ENCODE results near the gene SLC38A7.
"Not testable (repeated sequence)": the region's sequence is repeated elsewhere in the genome, so short reads cannot be mapped to it uniquely, and the experiment has no call there.

SLC38A7 gene, protein sequence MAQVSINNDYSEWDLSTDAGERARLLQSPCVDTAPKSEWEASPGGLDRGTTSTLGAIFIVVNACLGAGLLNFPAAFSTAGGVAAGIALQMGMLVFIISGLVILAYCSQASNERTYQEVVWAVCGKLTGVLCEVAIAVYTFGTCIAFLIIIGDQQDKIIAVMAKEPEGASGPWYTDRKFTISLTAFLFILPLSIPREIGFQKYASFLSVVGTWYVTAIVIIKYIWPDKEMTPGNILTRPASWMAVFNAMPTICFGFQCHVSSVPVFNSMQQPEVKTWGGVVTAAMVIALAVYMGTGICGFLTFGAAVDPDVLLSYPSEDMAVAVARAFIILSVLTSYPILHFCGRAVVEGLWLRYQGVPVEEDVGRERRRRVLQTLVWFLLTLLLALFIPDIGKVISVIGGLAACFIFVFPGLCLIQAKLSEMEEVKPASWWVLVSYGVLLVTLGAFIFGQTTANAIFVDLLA

DNA sequence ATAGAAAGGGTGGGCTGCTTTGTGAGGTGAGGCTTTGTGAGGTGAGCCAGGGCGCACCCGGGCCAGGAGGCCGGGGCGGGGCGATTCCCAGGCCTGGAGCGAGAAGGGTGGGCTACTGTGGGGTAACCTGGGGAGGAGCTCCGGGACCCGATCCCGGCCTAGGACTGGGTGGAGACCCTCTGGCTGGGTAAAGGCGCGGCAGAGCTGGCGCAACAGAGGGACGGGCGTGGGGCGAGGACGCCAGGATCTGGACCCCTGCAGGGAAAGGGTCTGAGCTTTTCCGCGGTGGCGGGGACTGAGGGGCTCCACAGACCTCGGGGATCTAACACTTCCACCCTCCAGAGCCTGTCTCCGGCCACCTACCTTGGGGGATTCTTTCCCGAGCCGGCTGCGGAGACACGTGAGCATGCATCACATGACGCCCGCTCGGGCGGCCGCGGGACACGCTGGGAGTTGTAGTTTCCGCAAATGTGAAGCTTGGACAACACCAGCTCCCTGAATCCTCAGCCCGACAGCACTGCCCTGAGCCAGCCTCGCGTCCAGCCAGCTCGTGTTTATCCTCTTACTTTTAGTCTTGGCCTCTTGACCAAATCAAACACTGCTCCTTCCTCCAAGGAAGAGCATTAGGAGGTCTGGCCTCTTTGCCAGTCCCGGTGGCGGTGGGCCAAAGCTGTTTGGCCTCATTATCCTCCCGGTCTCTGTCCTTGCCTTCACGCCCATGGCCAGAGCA is at the start of gene SLC38A7:
TSS of gene SLC38A7 (minus strand) at position 417 of the 730 bp plus-strand sequence. CDS start 4,644 bp downstream, outside the sequence.
- peak; percentile 55 to 66 for DNase-seq (ENCODE audit: low read depth in 2 of 2)

DNA sequence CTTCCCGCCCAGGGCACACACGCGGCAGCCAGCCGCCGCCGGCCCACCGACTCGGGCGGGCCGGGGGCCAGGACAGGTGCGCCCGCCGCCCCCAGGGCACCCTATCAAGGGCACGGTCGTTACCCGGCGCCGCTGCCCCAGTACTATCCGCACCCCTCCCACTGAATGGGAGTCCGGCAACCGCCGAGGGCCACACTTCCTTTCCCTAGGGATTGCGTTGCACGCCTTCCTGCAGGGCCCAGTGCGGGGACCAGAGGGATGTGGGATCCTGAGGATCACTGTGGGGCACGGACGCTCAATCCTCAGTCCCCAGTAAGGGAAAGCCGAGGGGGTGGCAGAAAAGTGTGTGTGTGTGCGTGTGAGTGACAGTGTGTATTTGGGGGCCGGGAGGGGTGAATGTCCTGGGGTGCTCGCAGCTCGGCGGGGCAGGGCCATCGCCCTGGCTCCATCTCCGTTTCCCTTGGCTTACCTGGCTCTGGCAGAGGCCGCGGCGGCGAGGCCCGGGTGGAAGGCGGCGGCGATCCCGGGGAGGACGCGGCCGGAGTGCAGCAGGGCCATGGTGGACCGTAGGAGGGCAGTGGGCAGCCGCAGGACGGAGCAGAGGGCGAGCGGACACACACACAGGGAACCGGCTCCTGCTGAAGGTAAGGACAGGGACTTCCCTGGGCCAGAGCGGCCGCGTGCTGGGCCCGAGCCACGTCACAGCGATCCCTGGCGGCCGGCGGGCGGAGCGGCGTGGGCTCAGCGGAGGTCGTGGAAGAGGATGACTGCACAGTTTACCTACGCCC is 49.3 kb upstream of the SLC38A7 start, which contains the start of gene GOT2:
TSS of gene GOT2 (minus strand) at position 646 of the 788 bp plus-strand sequence. CDS start at position 558, 88 bp downstream.
- DNase-seq (ENCODE audit: low read depth in 2 of 2) = peak; percentile 69 to 76

DNA sequence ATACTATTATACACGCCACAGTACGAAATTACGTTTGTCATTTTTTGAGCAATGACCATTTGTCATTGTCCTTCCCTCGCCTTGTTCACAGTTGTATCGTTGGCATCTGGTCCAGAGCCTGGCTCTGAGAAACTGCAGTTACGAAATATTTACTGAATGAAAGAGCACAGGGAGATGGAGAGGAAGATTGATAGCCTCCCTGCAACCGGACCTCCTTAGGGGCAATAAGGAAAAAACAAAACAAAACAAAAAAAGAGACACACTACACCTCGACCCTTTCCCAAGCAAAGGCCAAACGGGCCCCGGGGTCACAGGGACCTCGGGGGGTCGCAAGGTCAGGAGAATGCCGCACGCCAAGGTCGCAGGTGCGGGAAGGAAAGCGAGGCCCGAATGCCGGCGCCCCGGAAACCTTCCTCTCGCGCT is 48.7 kb upstream of the SLC38A7 start:
- no peak for DNase-seq (ENCODE audit: low read depth in 2 of 2)

DNA sequence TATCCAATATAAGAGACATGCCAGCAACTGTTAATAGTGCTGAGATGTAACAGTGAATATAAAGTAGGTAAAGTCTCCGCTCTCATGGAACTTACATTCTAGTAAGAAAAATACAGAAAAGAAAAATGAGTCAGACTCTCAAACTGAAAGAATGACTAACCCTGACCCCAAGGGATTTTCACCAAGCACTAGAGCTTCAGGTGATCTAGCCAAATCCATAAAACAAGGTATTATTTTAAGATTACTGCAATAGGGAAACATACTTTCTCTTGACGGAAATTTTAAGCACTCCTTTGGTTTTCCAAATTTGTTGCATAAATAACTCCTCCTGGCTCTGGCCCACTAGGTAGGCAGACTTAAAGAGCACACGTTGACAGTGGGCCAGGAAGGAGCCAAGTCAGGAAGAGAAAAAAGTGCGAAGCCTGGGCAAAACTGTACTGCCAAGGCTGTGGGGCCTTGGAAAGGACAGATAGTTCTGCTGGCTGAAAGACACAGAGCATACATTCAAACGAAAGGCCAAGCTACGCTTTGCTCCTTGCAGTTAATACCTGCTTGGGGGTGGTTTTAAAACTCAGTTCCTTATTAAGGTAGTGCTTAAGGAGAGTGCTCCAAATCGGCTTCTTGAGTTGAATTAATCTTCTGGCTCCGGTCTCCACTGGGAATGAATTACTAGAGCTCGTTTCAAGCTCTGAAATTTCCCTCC is 48.1 kb upstream of the SLC38A7 start:
- DNase-seq (ENCODE audit: low read depth in 2 of 2) = no peak

DNA sequence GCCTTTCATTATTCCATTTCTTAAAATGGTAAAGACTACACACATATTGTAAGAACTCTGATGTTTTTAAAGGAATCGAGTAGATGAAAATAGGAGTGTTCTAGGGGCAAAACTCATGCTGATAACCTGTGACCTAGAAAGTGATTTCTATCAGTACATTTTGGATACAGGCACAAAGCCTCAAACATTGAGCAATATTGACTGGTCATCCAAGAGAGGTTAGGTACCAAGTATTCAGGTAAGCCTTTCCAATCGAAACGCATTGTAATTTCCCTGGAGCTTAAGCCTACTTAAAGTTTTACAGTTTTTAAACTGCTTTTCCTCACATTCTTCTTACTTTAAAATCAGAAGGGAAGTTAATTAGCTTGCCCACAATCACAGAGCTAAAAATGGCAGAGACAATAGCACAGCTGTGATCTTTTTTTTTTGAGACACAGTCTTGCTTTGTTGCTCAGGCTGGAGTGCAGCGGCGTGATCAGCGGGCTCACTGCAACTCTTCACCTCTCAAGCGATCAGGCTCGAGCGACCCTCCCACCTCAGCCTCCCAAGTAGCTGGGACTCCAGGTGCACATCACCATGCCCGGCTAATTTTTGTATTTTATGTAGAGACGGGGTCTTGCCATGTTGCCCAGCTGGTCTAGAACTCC is 46.3 kb upstream of the SLC38A7 start:
- DNase-seq (ENCODE audit: low read depth in 2 of 2) = no peak

DNA sequence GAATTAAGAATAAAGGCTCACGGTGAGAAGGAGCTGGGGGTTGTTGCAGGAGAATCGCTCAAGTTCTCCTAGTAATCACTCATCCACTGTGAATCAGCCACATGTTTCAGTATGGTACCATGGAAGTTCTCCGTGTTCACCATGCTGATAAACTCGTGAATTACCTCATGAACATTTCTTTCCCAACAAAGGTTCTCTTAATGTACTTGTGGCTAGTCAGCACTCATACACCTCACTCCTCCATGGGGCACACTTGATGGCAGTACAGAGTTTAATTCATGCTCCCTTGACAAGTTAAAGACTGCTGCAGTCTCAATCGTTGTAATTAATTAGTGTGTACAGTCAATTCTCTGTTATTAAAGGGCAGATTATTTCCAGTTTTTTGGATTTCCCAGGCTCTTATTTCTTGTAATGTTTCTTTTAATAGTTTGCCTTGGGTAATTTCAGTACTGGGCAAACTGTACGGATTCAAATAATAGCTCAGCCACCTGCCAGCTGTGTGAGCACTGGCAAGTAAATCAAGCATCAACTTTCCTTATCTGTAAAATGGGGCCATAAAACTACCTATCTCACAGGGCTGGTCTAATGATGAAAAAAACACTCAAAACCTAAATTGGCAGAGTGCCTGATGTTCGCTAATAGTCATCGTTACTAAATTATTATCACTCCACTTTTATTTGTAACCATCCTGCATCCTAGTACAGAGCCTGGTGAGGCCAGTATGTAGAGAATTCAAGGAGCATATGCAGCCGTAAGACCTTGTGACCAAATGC is 43.4 kb upstream of the SLC38A7 start:
- no peak for DNase-seq (ENCODE audit: low read depth in 2 of 2)

DNA sequence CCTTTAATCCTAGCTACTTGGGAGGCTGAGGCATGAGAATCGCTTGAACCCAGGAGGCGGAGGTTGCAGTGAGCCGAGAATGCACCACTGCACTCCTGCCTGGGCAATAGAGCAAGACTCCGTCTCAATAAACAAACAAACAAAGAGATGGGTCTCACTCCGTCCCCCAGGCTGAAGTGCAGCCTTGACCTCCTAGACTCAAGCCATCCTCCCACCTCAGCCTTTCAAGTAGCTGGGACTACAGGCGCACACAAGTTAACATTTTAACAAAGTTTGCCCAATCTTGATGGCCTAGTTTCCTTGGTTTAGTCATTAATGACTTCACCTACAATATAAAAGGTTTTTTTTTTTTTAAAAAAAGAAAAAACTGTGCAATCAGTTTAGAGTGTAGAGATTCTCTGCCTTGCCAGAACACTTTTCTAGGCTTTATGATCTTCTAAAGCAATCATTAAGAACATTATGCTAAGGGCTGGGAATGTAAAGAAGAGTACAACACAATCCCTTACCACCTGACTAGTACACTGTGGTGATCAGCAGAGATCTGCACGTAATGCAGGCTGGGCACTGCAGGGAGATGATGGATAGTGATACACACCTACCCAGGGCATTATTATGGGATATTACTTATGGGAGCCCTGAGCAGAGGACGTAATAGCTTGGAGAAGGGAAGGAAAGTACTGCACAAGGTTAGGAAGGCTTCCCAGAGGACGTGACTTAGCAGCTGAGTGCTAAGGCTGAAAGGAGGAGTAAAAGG is 42.6 kb upstream of the SLC38A7 start:
- DNase-seq (ENCODE audit: low read depth in 2 of 2) = no peak

DNA sequence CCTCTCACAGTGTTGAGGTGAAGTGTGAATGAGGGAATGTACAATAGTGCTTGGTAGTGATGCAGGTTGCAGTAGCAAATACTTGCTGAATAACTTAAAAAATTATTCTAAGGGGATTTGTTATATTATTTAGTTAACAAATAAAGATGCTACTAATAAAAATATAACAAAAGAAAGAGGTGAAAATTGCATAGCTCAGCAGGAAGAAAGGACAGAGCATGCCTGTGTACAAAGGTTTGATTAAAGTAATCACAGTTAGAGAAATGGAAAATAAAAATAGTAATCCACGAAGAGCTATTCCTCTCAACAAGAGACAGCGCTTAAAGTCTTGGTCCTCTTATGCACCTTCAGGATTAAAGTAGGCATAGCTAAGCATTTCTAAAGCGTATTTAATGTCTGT is 38.5 kb upstream of the SLC38A7 start:
- DNase-seq (ENCODE audit: low read depth in 2 of 2) = no peak

DNA sequence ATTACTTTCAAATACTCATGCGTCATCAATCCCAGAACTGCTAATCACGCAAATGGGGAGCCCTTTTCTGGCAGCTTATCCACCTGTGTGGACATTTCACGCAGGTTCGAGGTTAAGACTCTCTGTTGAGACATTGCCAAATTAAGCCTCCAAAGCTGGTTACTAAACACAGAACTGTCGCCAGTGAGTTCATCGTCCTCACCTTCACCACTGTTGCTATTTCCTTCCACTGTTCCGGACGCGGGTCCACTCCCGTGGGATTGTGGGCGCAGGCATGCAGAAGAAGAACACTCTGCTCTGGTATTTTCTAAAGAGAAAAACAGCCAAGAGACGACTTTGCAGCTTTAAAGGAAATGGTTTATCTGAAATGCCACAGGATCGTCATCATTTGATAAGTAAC is 33.4 kb upstream of the SLC38A7 start:
- DNase-seq (ENCODE audit: low read depth in 2 of 2) = no peak

DNA sequence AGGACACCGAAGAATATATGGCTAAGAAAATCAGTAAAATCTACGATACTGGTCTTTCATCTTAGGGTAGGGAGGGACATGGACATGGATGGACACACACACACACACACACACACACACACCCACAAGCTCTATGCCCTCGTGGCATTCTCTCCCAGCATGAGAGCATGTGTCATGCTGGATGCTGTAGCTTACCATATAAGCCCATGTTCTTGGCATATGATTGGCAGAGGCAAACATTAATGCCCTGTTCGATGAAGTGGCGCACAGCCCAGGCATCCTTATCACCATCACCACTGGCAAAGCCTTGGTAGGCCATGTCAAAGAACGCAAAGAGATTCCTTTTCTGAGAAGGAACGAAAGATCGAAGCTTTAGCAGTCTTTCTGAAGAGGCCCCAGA is 31.9 kb upstream of the SLC38A7 start:
- no peak for DNase-seq (ENCODE audit: low read depth in 2 of 2)

DNA sequence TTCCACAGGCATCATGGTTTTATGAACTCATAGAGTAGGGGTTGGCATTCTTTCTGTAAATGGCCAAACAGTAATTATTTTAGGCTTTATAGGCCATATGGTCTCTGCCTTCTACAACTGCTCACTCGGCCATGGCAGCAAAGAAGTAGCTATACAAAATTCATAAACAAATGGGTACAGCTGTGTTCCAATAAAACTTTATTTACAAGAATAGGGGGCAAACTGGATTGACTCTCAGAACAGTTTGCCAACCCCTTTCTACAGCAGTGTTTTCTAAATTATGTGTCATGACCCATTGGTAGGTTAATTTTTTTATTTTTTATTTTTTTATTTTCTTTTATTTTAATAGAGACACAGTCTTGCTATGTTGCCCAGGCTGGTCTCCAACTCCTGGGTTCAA is 29.2 kb upstream of the SLC38A7 start:
- DNase-seq (ENCODE audit: low read depth in 2 of 2) = no peak

DNA sequence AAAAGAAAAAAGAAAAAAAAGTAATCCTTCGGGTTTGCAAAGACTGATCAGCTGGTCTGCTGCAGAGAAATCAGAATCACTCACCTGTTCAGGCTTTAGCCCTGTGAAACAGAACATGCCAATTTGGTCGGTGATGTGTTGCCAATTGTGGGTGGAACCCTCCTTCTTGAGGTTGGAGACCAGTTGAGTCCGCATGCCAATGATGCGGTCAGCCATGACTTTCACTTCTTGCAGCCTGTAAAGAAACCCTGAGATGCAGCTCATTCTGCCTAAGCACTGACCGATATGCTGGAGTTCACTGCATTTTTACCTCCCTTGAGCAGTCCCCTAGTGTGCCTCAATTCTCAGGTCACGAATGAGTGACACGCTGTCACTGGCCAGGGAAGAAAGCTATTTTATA is 24.8 kb upstream of the SLC38A7 start:
- DNase-seq (ENCODE audit: low read depth in 2 of 2) = no peak

DNA sequence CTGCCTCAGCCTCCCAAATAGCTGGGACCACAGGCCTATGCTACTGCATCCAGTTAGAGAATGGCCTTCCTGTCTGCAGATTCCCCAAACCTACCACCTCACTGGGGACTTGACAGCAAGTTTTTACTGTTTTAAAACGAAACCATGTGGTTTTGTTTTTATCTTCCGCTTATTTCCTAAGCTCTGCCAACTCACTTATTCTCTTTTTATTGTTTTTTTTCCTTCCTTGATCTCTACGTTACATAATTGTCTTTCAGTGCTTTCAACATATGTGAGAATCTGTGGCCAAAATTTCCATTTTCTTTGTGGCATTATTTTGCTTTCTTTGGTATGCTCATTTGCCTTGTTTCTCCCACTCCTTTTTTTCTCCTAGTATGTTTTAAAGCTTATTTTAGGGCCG is 14.6 kb upstream of the SLC38A7 start:
- no peak for DNase-seq (ENCODE audit: low read depth in 2 of 2)

DNA sequence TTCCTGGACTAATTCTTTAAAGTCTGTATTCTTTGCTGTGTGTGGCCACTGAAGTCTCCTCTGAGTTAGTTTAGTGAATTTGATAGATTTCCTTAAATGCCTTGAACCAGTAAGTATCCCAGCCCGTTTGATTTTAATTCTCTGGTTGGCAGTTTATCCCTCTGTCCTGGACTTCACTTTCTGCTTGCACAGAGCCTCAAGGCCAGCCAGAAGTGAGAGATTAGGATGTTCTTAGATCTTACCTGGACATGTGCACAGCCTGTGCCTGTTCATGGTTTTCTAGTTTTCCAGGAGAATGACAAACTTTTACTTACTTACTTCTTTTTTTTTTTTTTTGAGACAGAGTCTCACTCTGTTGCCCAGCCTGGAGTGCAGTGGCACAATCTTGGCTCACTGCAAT is 10.8 kb upstream of the SLC38A7 start:
- DNase-seq (ENCODE audit: low read depth in 2 of 2) = no peak

DNA sequence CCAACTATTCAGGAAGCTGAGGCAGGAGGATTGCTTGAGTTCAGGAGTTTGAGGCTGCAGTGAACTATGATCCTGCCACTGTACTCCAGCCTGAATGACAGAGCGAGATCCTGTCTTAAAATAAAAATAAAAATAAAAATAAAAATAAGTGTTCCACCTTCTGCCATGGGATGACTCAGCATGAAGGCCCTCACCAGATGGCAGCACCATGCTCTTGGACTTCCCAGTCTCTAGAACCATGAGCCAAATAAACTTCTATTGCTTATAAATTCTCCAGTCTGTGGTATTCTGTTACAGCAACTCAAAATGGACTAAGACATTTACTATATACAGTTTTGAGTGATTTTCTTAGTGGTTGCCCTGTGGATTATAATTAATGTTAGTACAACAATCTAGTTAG is 7.9 kb upstream of the SLC38A7 start:
- no peak for DNase-seq (ENCODE audit: low read depth in 2 of 2)

DNA sequence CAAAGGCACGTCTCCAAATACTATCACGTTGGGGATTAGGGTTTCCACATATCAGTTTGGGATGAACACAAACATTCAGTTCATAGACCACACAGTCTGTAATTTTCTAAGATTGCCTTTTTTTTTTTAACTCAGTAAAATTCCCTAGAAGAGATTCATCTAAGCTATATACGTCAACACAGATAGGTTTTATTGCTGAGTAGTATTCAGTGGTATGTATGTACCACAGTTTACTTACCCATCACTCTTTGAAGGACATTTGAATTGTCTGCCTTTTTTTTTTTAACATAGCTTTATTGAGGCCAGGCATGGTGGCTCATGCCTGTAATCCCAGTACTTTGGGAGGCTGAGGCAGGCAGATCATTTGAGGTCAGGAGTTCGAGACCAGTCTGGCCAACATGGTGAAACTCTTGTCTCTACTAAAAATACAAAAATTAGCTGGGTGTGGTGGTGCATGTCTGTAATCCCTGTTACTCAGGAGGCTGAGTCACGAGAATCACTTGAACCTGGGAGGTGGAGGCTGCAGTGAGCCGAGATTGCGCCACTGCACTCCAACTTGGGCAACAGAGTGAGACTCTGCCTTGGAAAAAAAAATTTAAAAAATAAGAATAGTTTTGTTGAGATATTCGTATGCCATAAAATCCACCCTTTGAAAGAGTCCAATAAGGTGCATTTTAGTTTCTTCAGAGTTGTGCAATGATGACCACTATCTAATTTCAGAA is 2.6 kb upstream of the SLC38A7 start:
- not testable (repeated sequence) for DNase-seq (ENCODE audit: low read depth in 2 of 2)

DNA sequence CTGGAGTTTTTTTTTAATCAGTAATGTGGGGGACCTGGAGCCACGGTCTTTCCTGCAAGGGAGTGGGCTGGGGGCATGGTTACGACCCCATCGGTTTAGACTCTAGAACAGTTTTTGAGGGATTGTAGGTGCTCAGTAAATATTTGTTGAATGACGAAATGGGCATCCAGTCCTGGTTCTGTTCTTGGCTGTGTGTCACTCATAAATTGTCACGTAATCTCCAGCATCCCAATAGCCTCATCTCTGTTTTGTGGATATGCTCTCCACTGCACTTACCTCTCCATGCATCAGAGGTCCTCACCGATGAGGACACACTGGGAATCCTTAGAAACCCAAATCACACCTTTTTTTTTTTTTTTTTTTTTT is 497 bp upstream of the SLC38A7 start:
- DNase-seq (ENCODE audit: low read depth in 2 of 2) = no peak

DNA sequence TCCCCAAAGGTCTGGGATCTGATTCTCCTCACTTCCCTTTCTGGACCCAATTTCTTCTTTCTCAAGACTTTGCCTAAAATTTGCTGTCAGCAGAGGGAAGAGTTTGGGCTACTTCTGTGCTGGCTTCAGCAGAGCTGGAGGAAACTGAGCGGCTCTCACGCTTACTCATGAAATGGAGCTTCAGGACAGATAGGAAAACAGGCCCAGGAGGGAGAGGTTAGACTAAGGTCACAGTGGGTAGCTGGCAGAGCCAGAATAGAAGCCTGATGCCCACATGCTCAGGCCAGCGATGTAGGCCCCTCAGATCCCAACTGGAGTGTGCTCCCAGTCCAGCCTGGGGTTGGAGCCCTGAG is 593 bp downstream of the SLC38A7 start:
- no peak for DNase-seq (ENCODE audit: low read depth in 2 of 2)

DNA sequence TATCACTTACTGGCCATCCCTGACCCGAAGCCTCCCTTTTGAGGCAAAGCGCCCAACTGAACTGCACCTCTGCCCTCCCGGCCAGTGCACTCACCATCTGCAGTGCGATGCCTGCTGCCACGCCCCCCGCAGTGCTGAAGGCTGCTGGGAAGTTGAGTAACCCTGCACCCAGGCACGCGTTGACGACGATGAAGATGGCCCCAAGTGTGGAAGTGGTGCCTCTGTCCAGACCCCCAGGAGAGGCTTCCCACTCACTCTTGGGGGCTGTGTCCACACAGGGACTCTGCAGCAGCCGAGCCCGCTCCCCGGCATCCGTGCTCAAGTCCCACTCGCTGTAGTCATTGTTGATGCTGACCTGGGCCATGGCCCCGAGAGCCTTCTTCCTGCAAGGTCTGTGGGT is 4.8 kb downstream of the SLC38A7 start:
- DNase-seq (ENCODE audit: low read depth in 2 of 2) = no peak
